Activated naive CD4-positive, alpha-beta T cell treated with Interleukin-2 at 50 U/mL for 16 hours (primary cell): ENCODE results near the gene TMC8.
A peak's percentile ranks its signal among the peaks of the same experiment; 100 is the strongest.
"Not testable (repeated sequence)": the region's sequence is repeated elsewhere in the genome, so short reads cannot be mapped to it uniquely, and the experiment has no call there.

ENCODE experiments used
- DNase-seq: peaks from one replicate; pipeline ENCODE4 v3.0.0-alpha.2; 2020

TMC8 gene

GRCh38 chr17:78130437-78131101 lies at the start of gene TMC8:
TMC8 (plus strand) TSS chr17:78130771; CDS start chr17:78131589, 818 bp downstream.
- peak; percentile 67 for DNase-seq

DNA sequence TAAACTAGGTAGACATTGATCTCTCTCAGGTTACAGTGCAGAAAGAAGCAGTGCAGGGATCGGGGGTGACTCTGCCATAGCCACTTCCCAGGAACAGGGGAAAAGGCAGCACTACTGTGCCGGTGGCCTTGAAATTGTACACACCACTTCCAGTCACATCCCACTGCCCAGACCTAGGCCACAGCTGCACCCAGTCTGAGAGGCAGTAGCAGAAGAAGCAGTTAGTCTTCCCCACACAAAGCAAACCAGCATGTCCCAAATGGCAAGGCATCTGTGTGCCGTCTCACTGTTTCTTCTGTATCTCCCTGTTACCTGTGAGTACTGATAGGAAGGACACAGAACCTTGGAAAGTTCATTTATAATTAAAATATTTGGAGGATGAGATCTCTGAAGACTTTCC lies 49.0 kb upstream of the TMC8 start:
- no peak for DNase-seq

- not testable (repeated sequence) for DNase-seq
Observed at GRCh38 chr17:78082355-78082872, 48.2 kb upstream of the TMC8 start.

- DNase-seq, result no peak
Observed at GRCh38 chr17:78082988-78083387, 47.6 kb upstream of the TMC8 start.

DNA sequence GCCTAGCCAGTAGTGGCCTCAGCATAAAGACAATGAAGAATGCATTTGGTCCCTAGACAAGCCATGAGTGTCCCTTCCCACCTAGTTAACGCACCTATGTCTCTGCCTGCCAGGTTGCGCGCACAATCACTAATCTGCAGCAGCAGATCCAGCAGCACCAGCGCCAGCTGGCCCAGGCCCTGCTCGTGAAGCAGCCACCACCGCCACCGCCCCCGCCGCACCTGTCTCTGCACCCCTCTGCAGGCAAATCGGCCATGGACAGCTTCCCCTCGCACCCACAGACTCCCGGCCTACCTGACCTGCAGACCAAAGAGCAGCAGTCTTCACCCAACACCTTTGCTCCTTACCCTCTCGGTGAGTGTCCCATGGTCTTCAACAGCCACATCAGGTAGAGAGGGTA lies 43.8 kb upstream of the TMC8 start:
- no peak for DNase-seq

DNA sequence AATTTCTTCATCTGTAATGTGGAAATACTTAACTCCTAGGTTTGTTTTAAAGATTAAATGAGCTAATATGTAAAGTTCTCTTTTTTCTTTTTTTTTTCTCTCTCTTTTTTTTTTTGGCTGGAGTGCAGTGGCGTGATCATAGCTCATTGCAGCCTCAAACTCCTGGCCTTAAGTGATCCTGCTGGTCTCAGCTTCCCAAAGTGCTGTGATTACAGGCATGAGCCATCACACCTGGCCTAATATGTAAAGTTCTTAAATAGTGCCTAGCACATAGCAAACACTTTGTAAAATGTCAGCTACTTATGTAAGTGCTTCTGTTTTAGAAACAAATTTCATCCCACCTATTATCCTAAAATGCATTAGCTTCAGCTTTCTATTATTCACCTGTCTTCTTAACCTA lies 42.0 kb upstream of the TMC8 start:
- no peak for DNase-seq

- DNase-seq, result no peak
Observed at GRCh38 chr17:78089576-78090281, 40.8 kb upstream of the TMC8 start.

- DNase-seq, result no peak
Observed at GRCh38 chr17:78092794-78093324, 37.7 kb upstream of the TMC8 start.

DNA sequence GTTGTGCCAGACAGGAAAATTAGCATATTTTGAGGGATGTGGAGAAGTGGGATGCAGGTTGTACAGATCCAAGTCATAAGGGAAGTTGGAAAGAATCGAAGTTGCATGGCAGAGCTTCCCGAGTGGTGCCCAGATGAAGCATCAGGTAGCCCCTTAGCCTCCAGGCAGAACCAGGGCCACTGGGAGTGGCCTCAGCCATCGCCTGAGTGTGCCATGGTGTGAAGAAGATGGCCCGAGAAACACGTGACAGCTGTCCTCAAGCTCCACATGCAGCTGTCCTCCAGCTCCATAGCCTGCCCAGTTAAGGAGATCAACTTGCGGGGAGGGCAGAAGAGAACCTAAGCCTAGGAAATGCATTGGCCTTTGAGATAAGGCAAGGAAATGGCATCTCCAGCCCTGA lies 35.5 kb upstream of the TMC8 start:
- no peak for DNase-seq

DNA sequence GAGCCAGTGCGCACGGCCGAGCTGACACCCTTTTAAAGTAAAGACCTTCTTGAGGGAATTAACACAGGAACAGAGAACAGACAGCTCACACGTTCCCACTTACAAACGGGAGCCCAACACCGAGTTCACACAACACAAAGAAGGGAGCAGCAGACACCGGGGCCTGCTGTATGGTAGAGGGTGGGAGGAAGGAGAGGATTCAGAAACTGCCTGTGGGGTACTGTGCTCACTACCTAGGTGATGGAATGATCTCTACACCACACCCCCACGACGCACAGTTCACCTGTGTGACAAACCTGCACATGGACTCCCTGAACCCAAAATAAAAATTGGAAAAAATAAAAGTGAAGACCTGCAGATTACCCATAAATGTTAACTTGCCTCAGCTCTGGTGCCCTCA lies 34.5 kb upstream of the TMC8 start:
- DNase-seq, result no peak

- no peak for DNase-seq
Observed at GRCh38 chr17:78101112-78101511, 29.5 kb upstream of the TMC8 start.

GRCh38 chr17:78101542-78101941 lies 29.0 kb upstream of the TMC8 start:
- DNase-seq, result no peak

DNA sequence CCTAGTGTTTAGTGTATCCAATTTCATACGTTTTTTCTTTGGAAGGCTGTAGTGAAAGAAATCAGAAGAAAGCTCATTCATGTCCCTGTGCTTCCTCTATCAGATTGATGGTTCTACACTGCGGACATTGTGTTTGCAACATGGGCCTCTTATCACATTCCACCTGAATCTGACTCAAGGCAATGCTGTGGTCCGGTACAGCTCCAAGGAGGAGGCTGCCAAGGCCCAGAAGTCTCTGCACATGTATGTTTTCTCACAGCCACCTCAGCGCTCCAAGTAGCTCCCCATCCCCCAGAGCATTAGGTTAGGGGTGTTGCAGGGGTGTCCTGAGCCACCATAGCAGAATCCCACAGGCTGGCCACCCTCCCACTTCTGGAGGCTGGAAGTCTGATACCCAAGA lies 27.3 kb upstream of the TMC8 start:
- no peak for DNase-seq

DNA sequence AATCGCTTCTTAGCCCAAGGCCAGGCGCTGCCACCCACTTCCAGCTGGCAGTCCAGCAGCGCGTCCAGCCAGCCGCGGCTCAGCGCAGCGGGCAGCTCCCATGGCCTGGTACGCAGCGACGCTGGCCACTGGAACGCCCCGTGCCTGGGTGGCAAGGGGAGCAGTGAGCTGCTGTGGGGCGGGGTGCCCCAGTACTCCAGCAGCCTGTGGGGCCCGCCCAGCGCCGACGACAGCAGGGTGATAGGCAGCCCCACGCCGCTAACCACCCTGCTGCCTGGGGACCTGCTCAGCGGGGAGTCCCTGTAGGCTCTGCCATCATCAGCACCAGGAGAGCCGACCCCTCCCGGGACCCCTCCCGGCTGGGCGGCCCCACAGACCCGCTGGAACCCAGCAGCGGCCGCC lies 26.0 kb upstream of the TMC8 start:
- no peak for DNase-seq

DNA sequence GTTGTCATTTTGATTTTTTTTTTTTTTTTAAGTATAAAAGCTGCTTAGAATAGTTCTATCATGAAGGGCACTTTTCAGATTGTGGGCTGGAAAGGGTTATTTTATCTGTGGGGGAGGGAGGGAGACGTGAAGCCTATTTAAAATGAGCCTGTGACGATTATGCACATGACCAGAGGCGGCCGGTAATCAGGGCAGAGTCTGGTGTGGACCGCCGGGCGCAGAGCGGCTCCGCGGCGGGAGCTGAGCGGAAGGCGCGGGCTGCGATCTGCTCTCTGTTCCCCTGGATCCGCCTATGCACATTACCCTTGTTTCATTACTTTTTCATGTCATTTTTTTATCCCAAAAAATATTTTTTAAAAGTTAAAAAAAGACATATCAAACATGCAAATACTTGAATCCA lies 25.5 kb upstream of the TMC8 start:
- no peak for DNase-seq

- DNase-seq, result no peak
Observed at GRCh38 chr17:78105551-78105950, 25.0 kb upstream of the TMC8 start.

GRCh38 chr17:78106211-78106610 lies 24.4 kb upstream of the TMC8 start:
- DNase-seq, result no peak

GRCh38 chr17:78107457-78107856 lies 23.1 kb upstream of the TMC8 start:
- peak; percentile 34 for DNase-seq

- DNase-seq, result no peak
Observed at GRCh38 chr17:78107976-78108725, 22.4 kb upstream of the TMC8 start.

GRCh38 chr17:78108726-78109488 lies 21.7 kb upstream of the TMC8 start:
- DNase-seq, result no peak

DNA sequence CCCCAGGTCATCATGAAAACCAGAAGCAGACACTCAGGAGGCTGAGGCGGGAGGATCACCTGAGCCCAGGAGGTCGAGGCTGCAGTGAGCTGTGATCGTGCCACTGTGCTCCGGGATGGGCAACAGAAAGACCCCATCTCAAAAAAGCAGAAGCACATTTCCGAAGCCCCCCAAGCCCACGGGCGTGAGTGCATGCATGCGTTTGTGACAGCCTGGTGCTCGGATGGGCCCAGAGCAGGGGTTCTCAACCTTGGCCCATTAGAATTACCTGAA lies 21.1 kb upstream of the TMC8 start:
- no peak for DNase-seq

DNA sequence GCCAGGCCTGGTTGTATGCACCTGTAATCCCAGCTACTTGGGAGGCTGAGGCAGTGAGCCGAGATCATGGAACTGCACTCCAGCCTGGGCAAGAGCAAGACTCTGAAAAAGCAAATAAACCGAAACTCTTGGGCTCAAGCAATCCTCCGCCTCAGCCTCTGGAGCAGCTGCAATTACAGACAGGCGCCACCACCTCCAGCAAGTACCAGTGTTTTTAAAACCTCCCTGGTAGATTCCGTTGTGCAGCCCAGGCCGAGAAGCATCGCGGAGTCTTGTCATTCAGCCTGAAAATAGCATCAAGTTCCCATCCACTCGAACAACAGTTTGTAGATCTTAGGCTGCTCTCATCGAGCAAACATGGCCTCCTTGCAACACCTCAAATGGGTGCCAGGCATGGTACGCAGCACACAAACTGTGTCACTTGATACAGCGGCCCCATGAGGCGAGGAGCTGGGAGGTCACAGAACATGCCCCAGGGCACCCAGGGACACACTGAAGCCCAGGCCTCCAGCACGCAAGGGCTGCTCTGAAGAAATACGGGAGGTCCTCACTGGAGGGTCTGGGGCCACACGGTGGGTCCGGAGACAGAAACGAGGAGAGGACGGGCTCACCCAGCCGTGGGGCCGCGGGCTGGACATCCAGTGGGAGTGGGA lies 20.1 kb upstream of the TMC8 start:
- DNase-seq, result no peak
